Hematopoietic multipotent progenitor cell treated with erythropoietin and hydrocortisone succinate and interleukin-3 and kit ligand, for 4 days (in vitro differentiated cells): ENCODE data around the gene SIGLECL1.

Source experiments
- DNase-seq: peaks from one replicate; pipeline ENCODE4 v3.0.0-alpha.2; 2015

Gene SIGLECL1

DNA sequence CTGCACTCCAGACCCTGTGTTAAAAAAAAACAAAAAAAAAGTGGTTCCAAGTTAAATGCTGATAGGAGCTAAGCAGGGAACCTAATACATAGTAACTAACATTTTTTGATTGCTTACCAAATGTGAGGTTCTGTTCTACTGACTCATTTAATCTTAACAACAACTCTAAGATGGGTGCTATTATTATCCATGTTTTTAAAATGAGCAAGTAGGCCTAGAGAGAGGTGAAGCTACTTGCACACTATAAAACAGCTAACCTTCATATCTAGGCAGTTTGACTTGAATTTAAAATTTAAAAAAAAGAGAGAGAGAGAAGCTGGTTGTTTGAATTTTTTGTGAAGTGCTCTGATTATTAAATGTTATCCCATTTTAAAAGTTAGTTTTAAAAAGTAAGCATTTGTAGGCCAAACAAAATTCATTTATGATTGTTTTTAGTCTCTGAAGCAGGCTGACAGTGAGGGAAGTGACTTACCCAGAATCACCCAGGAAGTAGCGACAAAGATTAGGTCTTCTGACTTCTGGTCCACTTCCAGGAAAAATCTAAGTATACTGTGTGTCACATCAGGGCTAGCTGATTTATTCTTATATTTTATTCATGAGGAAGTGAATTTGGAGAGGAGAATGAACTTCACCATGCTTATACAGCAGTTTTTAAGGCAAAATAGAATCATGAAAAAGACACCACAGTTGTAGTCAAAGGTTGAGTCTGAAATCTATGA is 2.4 kb downstream of the SIGLECL1 start:
- no peak for DNase-seq

- DNase-seq: no peak
Observed at GRCh38 chr19:51256155-51256625, 5.3 kb downstream of the SIGLECL1 start.

DNA sequence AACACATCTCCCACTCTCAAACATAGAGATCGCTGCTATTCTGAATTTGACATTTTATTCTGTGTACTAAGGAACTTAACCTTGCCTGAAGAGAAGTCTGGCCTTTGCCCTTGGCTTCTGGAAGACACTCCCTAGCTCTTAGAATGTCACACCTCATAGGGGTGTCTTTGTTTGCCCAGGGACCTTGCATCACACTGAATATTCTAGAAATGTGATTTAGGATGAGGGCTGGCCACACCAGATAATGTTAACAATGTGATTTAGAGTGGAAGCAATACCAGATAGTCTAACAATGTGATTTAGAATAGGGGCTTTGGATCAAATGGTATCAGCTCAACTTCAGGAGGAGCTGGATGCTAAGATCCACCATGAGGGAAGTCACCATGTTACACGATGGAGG is 6.6 kb downstream of the SIGLECL1 start:
- no peak for DNase-seq

DNA sequence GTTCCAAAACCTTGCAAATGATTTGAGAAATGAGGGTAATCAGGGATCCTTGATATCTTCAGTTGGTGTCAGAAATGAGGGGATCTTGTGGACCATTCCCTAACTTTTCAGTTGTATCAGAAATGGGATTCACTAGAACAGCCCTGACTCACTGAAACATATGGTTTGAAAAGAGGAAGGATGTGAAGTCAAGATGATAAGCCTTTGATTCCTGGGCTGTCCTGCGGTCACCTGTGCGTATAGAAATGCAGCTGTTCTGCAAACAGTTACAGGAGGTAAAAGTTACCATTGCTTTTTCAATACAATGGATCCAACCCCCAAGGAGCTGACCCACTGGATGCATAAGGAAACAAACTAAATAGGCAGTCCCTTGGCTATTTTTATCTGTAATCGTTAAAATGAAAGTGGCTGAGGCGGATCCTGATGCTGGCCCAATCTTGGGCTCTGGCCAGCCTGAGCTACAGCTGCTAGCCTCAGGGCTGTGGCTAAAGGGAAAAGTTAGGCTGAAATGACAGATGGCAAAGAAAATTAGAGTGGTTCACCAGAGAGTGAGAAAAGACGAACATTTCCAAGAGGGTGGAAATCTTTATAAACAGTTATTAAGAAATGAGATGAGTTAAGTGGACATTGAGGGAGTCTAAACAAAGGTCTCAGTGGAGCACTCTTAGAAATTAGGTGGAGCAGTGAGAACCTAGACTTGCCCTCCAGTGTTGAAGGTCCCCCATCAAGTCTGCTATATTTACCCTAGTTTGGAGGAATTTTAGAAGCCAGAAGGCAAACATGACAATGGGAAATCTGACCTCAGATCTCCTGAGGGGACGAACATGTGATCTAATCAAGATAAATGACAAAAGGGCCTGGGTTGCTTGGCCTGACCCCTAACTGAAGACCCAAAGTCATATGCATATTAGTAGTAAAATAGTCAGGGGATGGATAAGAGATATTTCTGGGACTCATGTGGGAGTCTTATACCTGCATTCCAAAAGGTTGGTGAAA is 7.6 kb downstream of the SIGLECL1 start:
- peak; percentile 77 for DNase-seq

GRCh38 chr19:51259348-51260245 is 8.7 kb downstream of the SIGLECL1 start:
- peak; percentile 84 for DNase-seq

- DNase-seq: no peak
Observed at GRCh38 chr19:51263808-51264207, 12.9 kb downstream of the SIGLECL1 start.

DNA sequence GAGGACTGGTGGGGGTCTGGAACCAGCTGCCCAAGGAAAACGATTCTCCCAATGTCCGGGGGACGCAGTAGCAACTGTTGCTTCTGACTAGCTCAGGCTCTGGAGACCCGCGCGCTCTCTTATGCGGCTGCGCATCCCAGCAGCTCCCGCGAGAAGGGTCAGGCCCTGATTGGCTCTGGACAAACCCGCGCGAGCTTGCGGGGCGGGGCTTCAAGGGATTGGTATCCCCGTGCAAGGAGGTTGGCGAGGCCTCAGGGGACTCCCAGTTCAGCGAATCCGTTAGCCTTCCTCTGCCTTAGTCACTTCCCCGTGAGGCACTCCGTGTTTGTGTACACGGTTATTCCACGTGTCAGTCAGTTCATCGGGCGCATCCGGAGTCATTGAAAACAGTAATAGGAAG is 20.2 kb downstream of the SIGLECL1 start:
- DNase-seq: peak; percentile 28

GRCh38 chr19:51272183-51272810 is 21.4 kb downstream of the SIGLECL1 start:
- DNase-seq: peak; percentile 53

DNA sequence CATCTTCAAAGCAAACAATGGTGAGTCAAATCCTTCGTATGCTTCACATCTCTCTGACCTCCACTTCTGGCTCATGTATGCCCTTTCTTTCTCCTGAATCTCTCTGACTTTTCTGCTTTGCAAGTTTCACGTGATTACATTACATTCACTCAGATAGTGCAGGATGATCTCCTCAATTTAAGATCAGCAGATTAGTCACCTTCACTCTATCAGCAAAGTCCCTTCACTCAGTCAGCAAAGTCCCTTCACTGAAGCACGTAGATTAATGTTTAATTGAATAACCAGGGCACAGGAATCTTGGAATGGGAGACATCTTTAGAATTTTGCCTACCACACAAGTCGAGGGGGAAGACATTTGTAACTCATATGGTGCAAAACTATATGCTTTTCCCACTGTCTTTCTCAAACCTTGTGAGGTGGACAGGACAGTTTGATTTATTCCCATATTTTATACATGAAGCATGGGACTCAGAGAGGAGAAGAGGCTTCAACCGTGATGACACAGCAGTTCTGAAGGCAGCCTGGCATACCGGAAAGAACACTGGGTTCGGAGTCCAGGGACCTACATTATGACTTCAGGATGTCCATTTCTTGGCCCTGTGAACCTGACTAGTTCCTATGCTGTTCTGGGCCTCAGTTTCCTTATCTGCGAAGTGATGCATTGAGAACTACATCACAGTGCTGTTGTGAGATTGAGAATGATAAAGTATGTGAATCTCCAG is 23.3 kb downstream of the SIGLECL1 start:
- DNase-seq: no peak

GRCh38 chr19:51277112-51277511 is 26.2 kb downstream of the SIGLECL1 start:
- DNase-seq: no peak

DNA sequence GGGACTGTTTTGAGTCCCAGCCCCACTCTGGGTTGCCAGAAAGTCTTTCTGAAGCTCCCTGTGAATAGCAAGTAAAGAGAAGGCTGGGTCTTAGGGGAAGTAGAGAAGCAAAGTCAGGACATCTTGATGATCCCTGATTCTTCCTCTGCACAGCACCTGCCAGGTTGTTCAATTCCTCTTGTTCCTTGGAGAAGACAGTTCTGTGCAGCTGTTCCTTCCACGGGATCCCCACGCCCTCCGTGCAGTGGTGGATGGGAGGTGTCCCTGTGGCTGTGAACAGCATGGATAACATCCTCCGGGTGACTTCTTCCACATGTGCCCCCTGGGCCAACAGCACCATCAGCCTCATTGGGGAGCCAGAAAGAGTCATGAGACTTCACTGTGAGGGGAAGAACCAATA is 31.5 kb downstream of the SIGLECL1 start:
- no peak for DNase-seq

GRCh38 chr19:51285682-51286081 is 34.8 kb downstream of the SIGLECL1 start:
- DNase-seq: no peak

DNA sequence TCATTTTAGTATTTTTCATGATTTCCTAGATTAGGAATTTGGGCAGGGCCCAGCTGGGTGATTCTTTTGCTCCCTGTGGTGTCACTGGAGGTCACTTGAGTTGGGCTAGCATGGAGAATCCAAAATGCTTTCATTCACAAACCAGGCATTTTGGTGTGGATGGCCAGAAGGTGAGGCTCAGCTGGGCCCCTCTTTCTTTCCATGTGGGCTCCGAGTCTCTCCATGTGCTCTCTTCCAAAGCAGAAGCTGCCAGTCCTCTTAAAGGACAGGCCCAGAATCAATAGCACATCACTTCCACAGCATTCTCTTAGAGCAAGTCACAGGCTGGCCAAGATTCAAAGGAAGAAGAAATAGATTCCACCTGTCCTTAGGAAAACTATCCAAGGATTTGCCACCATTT is 38.8 kb downstream of the SIGLECL1 start:
- no peak for DNase-seq

DNA sequence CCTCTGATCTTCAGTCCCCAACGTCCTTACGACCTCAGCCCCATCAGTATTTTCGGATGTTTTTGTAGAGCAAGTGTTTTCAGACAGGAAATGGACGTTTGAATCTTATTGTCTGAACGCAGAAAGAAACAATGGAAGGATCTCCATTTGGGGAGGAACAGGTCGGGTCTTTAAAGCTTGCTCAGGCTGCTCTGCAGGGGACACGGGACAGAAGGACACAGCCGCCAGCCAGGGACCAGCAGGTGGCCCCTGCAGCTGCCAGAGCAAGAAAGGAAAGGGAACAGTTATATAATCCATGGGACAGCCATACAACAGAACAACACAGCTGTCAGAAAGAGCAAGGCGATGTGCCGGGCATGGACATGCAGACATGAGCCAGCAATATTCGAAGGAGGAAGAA is 42.1 kb downstream of the SIGLECL1 start:
- no peak for DNase-seq

- no peak for DNase-seq
Observed at GRCh38 chr19:51293571-51294210, 42.8 kb downstream of the SIGLECL1 start.

DNA sequence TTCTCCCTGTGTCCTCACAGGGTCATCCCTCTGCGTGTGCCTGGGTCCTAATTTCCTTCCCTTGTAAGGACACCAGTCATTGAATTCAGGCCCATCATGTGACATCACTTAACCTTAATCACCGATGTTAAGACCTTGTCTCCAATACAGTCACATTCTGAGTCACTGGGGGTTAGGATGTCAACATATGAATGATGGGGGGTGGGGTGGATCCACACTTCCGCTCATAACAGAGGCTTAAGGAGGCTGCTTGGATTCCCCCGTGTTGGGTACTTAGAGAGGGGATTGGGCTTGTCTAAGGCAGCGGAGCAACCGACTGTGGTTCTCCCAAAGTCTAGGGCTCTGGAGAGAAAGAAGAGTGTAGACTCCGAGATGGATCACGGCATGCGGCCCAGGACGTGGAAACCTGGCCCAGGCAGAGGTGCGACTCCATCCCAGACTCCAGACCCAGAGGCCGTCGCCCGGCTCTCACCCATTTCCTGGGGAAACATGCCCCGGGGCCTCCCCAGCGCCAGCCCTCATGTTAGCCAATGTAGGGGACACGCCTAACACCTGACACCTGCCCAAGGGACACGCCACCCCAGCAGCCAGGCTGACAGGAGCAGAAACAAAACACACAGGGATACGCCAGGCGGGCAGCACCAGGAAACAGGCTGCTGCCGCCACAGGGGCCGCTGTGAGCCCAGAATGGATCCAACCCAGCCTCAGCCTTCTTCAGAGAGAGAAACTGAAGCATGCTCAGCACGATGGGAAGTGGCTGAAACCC is 43.5 kb downstream of the SIGLECL1 start:
- no peak for DNase-seq

- DNase-seq: no peak
Observed at GRCh38 chr19:51294977-51295375, 44.1 kb downstream of the SIGLECL1 start.

GRCh38 chr19:51295382-51296126 is 44.7 kb downstream of the SIGLECL1 start:
- no peak for DNase-seq

DNA sequence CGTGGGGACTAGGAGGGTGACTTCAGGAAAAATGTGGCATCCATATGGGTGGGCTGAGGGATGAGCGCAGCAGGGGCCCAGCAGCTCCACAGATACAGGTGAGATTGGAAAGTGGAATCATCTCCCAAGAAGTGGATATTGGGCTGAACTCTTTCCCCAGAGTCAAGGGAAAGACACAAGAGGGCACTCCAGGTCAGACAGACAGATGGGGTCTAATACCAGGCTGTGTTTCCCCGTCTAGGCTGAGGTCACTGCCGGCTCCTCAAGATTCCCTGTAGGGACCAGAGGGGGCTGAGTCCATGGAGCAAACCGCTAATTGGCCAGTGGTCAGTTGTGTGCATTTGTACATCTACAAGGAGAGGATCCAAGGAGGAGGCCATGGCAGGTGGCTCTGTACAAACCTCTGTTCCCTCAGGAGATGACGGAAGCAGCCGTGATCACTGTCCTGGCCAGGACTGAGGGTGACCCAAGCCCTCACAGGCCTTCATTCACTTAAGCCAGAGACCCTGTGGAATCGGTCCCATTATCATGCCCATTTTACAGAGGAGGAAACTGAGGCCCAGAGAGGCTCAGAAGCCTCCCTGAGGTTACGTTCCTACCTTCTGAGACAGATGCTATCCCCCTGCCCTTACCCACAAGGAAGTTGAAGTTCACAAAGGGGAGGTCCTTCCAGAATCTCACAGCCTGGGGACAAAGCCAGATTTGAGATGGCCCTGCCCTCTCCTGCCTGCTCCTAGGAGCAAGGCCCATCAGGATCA is 45.6 kb downstream of the SIGLECL1 start:
- peak; percentile 37 for DNase-seq
